Urinary bladder (tissue), 2 donors: ENCODE measurements around the gene CD151. TPM values are rescaled to one million over a fixed set of nuclear protein-coding genes. Genes with fewer than 3 reads are reported as not detected.

Source experiments
- polyA plus RNA-seq: library from polyadenylated mRNA; stranded (reverse); fragments of 200-250 nt; gene quantifications from one replicate; pipeline ENCODE4 v1.2.3, GENCODE V29; 2013
- small RNA-seq: library from RNA; depleted of rRNA; stranded (forward); fragments of <200 nt; gene quantifications from one replicate; pipeline ENCODE3, GENCODE V24; 2014
- total RNA-seq: library from RNA; depleted of rRNA; stranded (reverse); fragments of >200 nt; gene quantifications from one replicate; pipeline ENCODE4 v1.2.3, GENCODE V29; 2014
- donor health status: healthy.

CD151 gene
- total and polyA plus RNA-seq, 2 donors = 115 to 692 TPM

Small RNA genes lying within 50 kb of the gene (small RNA-seq; reads per million reads assigned to genes)
- gene SNORA52 = not detected

Other genes with a start within 250 kb of the CD151 start
- gene IRF7, start 217.0 kb upstream of the CD151 start, total RNA-seq = 9.8 TPM
- gene IRF7, start 217.0 kb upstream of the CD151 start, polyA plus RNA-seq = 23.2 TPM
- not detected for gene CDHR5, start 208.0 kb upstream of the CD151 start, total RNA-seq
- 0.05 TPM for gene CDHR5, start 208.0 kb upstream of the CD151 start, polyA plus RNA-seq
- gene SCT, start 205.8 kb upstream of the CD151 start, total RNA-seq = not detected
- gene SCT, start 205.8 kb upstream of the CD151 start, polyA plus RNA-seq = not detected
- not detected for gene DRD4, start 195.7 kb upstream of the CD151 start, total RNA-seq
- 0.39 TPM for gene DRD4, start 195.7 kb upstream of the CD151 start, polyA plus RNA-seq
- gene DEAF1, start 137.7 kb upstream of the CD151 start, total RNA-seq = 14.9 TPM
- gene DEAF1, start 137.7 kb upstream of the CD151 start, polyA plus RNA-seq = 29.7 TPM
- 10.8 TPM for gene TMEM80, start 137.1 kb upstream of the CD151 start, total RNA-seq
- gene TMEM80, start 137.1 kb upstream of the CD151 start, polyA plus RNA-seq = 36.8 TPM
- 12.4 TPM for gene EPS8L2, start 126.7 kb upstream of the CD151 start, total RNA-seq
- gene EPS8L2, start 126.7 kb upstream of the CD151 start, polyA plus RNA-seq = 23.2 TPM
- gene TALDO1, start 85.5 kb upstream of the CD151 start, total RNA-seq = 62.9 TPM
- gene TALDO1, start 85.5 kb upstream of the CD151 start, polyA plus RNA-seq = 201 TPM
- 26.4 TPM for gene GATD1, start 55.5 kb upstream of the CD151 start, total RNA-seq
- gene GATD1, start 55.5 kb upstream of the CD151 start, polyA plus RNA-seq = 43.3 TPM
- gene CEND1, start 42.9 kb upstream of the CD151 start, total RNA-seq = not detected
- gene CEND1, start 42.9 kb upstream of the CD151 start, polyA plus RNA-seq = 1.4 TPM
- 7.5 TPM for gene SLC25A22, start 34.7 kb upstream of the CD151 start, total RNA-seq
- 17.1 TPM for gene SLC25A22, start 34.7 kb upstream of the CD151 start, polyA plus RNA-seq
- gene PIDD1, start 27.7 kb upstream of the CD151 start, total RNA-seq = 7.2 TPM
- 12.4 TPM for gene PIDD1, start 27.7 kb upstream of the CD151 start, polyA plus RNA-seq
- gene RPLP2, start 23.0 kb upstream of the CD151 start, total RNA-seq = 189 TPM
- 1,859 TPM for gene RPLP2, start 23.0 kb upstream of the CD151 start, polyA plus RNA-seq
- gene PNPLA2, start 14.0 kb upstream of the CD151 start, total RNA-seq = 13.6 TPM
- gene PNPLA2, start 14.0 kb upstream of the CD151 start, polyA plus RNA-seq = 131 TPM
- gene CRACR2B, start 5.0 kb upstream of the CD151 start, total RNA-seq = 5.9 TPM
- 20.2 TPM for gene CRACR2B, start 5.0 kb upstream of the CD151 start, polyA plus RNA-seq
- gene POLR2L, start 9.6 kb downstream of the CD151 start, total RNA-seq = 21.7 TPM
- gene POLR2L, start 9.6 kb downstream of the CD151 start, polyA plus RNA-seq = 148 TPM
- 39.4 TPM for gene TSPAN4, start 9.9 kb downstream of the CD151 start, total RNA-seq
- gene TSPAN4, start 9.9 kb downstream of the CD151 start, polyA plus RNA-seq = 144 TPM
- gene CHID1, start 77.9 kb downstream of the CD151 start, total RNA-seq = 23.4 TPM
- 62.3 TPM for gene CHID1, start 77.9 kb downstream of the CD151 start, polyA plus RNA-seq
- 26.5 TPM for gene AP2A2, start 92.9 kb downstream of the CD151 start, total RNA-seq
- 51.4 TPM for gene AP2A2, start 92.9 kb downstream of the CD151 start, polyA plus RNA-seq
- gene MUC6, start 203.8 kb downstream of the CD151 start, total RNA-seq = not detected
- not detected for gene MUC6, start 203.8 kb downstream of the CD151 start, polyA plus RNA-seq
- not detected for gene MUC2, start 241.9 kb downstream of the CD151 start, total RNA-seq
- 0.01 TPM for gene MUC2, start 241.9 kb downstream of the CD151 start, polyA plus RNA-seq